Loucy (cell line): ENCODE data around the gene GATA6.

Experiments used
- EZH2phosphoT487 ChIP-seq: fragments of 200-600 bp; IDR thresholded peaks from 2 replicates; pipeline ENCODE4 v1.6.1; 2018; ENCODE audit warnings: antibody characterized with exemption, mild to moderate bottlenecking, moderate library complexity, borderline replicate concordance
- TF ChIP-seq, protein P1 (sequence below): fragments of 200-600 bp; sonication (generic); conservative IDR thresholded peaks from 2 replicates; pipeline ENCODE4 v1.5.1; 2014; ENCODE audit warnings: mild to moderate bottlenecking, antibody characterized with exemption, low read length

DNA sequence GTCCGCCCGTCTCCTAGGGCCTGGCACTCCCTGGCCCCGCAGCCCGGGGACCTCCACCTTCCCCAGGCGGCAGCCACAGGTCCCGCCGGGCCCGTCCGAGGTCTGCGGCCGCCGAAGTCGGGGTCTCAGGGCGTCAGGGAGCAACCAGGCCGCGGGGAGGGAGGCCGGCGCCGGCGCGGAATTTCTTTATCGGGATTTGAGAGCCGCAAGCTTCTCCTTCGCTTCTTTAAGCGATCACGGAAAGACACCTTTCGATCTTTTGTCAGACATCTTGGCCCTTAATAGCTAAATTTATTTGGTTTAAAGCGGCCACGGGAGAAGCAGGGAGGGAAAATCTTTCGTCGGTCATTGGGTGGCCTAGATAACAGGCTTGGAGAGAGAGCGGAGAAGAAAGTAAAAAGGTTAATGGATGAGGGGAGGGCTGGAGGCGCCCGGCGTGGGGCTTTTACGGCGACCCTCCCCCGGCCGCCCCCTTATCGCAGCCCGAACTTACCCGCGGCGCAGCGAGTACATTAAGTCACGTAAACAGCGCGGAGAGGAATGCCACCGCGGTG lies 4.3 kb upstream of the GATA6 start:
- TF ChIP-seq, protein P1, sequence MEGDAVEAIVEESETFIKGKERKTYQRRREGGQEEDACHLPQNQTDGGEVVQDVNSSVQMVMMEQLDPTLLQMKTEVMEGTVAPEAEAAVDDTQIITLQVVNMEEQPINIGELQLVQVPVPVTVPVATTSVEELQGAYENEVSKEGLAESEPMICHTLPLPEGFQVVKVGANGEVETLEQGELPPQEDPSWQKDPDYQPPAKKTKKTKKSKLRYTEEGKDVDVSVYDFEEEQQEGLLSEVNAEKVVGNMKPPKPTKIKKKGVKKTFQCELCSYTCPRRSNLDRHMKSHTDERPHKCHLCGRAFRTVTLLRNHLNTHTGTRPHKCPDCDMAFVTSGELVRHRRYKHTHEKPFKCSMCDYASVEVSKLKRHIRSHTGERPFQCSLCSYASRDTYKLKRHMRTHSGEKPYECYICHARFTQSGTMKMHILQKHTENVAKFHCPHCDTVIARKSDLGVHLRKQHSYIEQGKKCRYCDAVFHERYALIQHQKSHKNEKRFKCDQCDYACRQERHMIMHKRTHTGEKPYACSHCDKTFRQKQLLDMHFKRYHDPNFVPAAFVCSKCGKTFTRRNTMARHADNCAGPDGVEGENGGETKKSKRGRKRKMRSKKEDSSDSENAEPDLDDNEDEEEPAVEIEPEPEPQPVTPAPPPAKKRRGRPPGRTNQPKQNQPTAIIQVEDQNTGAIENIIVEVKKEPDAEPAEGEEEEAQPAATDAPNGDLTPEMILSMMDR = no peak
- no peak for TF ChIP-seq EZH2phosphoT487
